B cell (primary cell): ENCODE data around the gene CAMTA1. TPM values are rescaled to one million over a fixed set of nuclear protein-coding genes. Genes with fewer than 3 reads are reported as not detected.

Experiments used
- ATAC-seq: fragments of 200-7000 bp; cut with Tn5 transposase; one replicate; pipeline ENCODE4 v1.10.0; 2021; ENCODE audit warnings: low read depth, mild to moderate bottlenecking, moderate number of reproducible peaks, moderate library complexity
- CTCF ChIA-PET: fragments of 350-600 bp; sonication (Branson Sonifier 250); formaldehyde crosslinking; loops from one replicate; lab custom pipeline; 2021; ENCODE audit warnings: antibody characterized with exemption, inconsistent platforms; lab: Charles Lee
- POLR2A ChIA-PET: fragments of 350-600 bp; sonication (Branson Sonifier 250); formaldehyde crosslinking; loops from one replicate; lab custom pipeline; 2021; ENCODE audit warnings: antibody characterized with exemption; lab: Charles Lee
- DNase-seq: peaks from one replicate; pipeline ENCODE4 v3.0.0; 2013
- H2AFZ ChIP-seq: 2 replicates; pipeline ENCODE4 v1.6.1; 2012; ENCODE audit warnings: mild to moderate bottlenecking, low read depth, low read length; ENCODE audit not compliant: insufficient read depth, poor library complexity, severe bottlenecking
- H3K27ac ChIP-seq, 2 donors: 1 replicate in 1 of 2; 2 replicates in 1 of 2; pipeline ENCODE4 v1.5.1; 2012 to 2013; ENCODE audit warnings: low read length in 2 of 2, mild to moderate bottlenecking in 2 of 2, moderate library complexity in 1 of 2
- H3K27me3 ChIP-seq, 4 experiments: fragments of 200-600 bp in 1 of 4; sonication (generic) in 1 of 4; replicated peaks in 1 of 4; 1 replicate in 2 of 4; 2 replicates in 2 of 4; pipeline versions ENCODE4 v1.6.1 to v1.7.0; 2013 to 2016; ENCODE audit warnings: low read length in 3 of 4, mild to moderate bottlenecking in 2 of 4, mixed read lengths in 1 of 4, moderate library complexity in 1 of 4; ENCODE audit not compliant: insufficient read depth in 4 of 4, control insufficient read depth in 3 of 4; ENCODE audit errors: control extremely low read depth in 1 of 4
- H3K36me3 ChIP-seq, 2 experiments: replicated peaks in 1 of 2; 1 replicate in 1 of 2; 2 replicates in 1 of 2; pipeline versions ENCODE4 v1.6.1 to v1.7.1; 2013; ENCODE audit warnings: low read length in 1 of 2; ENCODE audit not compliant: insufficient read depth in 2 of 2, control insufficient read depth in 1 of 2; ENCODE audit errors: control extremely low read depth in 1 of 2, extremely low read depth in 1 of 2
- H3K4me1 ChIP-seq, 2 donors: fragments of 200-600 bp in 1 of 2; sonication (generic) in 1 of 2; 1 replicate in 1 of 2; 2 replicates in 1 of 2; pipeline versions ENCODE4 v1.5.1 to v1.6.1; 2013 to 2017; ENCODE audit warnings: low read length in 2 of 2; ENCODE audit not compliant: control insufficient read depth in 2 of 2, insufficient read depth in 2 of 2
- H3K4me2 ChIP-seq: replicated peaks from 2 replicates; pipeline ENCODE3; 2012; ENCODE audit warnings: mild to moderate bottlenecking, low read depth, low read length; ENCODE audit not compliant: poor library complexity, severe bottlenecking
- H3K4me3 ChIP-seq, 5 experiments: fragments of 200-600 bp in 1 of 5; sonication (generic) in 1 of 5; 1 replicate in 3 of 5; 2 replicates in 2 of 5; pipeline versions ENCODE4 v1.5.1 to v1.7.0; 2011 to 2016; ENCODE audit warnings: low read length in 4 of 5, mild to moderate bottlenecking in 4 of 5, low read depth in 2 of 5, control low read depth in 1 of 5, moderate library complexity in 1 of 5; ENCODE audit not compliant: insufficient read depth in 1 of 5; ENCODE audit errors: control extremely low read depth in 1 of 5, extremely low read depth in 1 of 5
- H3K79me2 ChIP-seq: fragments of 200-600 bp; sonication (generic); one replicate; pipeline ENCODE4 v1.6.0; 2016; ENCODE audit warnings: low read length; ENCODE audit not compliant: control insufficient read depth, insufficient read depth
- H3K9ac ChIP-seq: fragments of 200-600 bp; sonication (generic); 2 replicates; pipeline ENCODE4 v1.6.1; 2017; ENCODE audit warnings: mild to moderate bottlenecking, low read length, moderate library complexity
- H3K9me3 ChIP-seq, 3 donors: one replicate each; pipeline versions ENCODE4 v1.6.1 to v1.7.1; 2013; ENCODE audit warnings: low read length in 2 of 3; ENCODE audit not compliant: control insufficient read depth in 2 of 3, insufficient read depth in 1 of 3; ENCODE audit errors: control extremely low read depth in 1 of 3
- H4K20me1 ChIP-seq: 2 replicates; pipeline ENCODE4 v1.6.0; 2012; ENCODE audit warnings: mild to moderate bottlenecking, low read length; ENCODE audit not compliant: insufficient read depth, control insufficient read depth, poor library complexity, severe bottlenecking
- H3K27ac Mint-ChIP-seq: one replicate; pipeline ENCODE4 v1.8.0; 2021; ENCODE audit warnings: mixed read lengths
- H3K27me3 Mint-ChIP-seq: one replicate; pipeline ENCODE4 v1.8.0; 2021; ENCODE audit warnings: mixed read lengths
- H3K4me1 Mint-ChIP-seq: one replicate; pipeline ENCODE4 v1.8.0; 2021; ENCODE audit warnings: mixed read lengths
- H3K4me3 Mint-ChIP-seq: one replicate; pipeline ENCODE4 v1.8.0; 2021; ENCODE audit warnings: mixed read lengths
- H3K9me3 Mint-ChIP-seq: one replicate; pipeline ENCODE4 v1.8.0; 2022; ENCODE audit warnings: mixed read lengths; ENCODE audit not compliant: insufficient read depth
- EZH2 ChIP-seq: IDR thresholded peaks from 2 replicates; pipeline ENCODE4 v1.6.1; 2012; ENCODE audit warnings: borderline replicate concordance, low read depth, mild to moderate bottlenecking, moderate library complexity, low read length; ENCODE audit not compliant: insufficient read depth, poor library complexity, severe bottlenecking
- WGBS: methylation state at CpG from one replicate; pipeline ENCODE4 v1.1.5; 2013; ENCODE audit warnings: missing lambda C conversion rate; ENCODE audit not compliant: insufficient coverage; 5-methylcytosine and 5-hydroxymethylcytosine counted together
- intact Hi-C: fragments of 100-400 bp; cut with micrococcal nuclease; formaldehyde crosslinking; loops from one replicate; pipeline ENCODE4 v1.10.0; 2022
- polyA plus RNA-seq: library from polyadenylated mRNA; depleted of rRNA; stranded (reverse); fragments of >200 nt; gene quantifications from 2 replicates; pipeline ENCODE4 v1.2.3, GENCODE V29; 2012
- total RNA-seq, 2 donors: library from RNA; stranded (reverse); fragments of 120-200 nt in 1 of 2; gene quantifications; 1 replicate in 1 of 2; 2 replicates in 1 of 2; pipeline versions ENCODE4 v1.2.3 to v1.2.4, GENCODE V29; 2013 to 2022
- TF ChIP-seq, protein P1 (sequence below): fragments of 200-600 bp; IDR thresholded peaks from one replicate; pipeline ENCODE4 v1.8.0; 2022; ENCODE audit warnings: antibody characterized with exemption, mild to moderate bottlenecking

Gene CAMTA1
- total and polyA plus RNA-seq, 2 donors (not counting 1 experiment from before 2014, with no cell fraction given) = 42.2 to 45.7 TPM

DNA sequence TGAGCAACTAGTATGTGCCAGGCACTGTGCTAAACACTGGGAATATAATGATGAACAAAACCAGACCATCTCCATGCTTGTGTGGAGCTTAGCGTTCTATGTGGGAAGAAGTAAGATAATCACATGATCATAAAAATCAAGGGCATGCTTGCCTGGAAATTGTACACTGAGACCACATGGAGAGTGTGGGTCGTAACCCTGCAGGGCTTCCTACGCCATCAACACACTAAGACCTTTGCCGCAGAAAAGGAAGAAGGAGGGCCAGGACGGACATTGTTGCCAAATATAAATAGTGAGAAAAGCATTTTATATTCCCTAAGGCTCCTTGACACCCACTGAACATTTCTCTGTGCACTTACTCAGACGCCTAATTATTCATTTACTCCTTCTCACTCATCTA, 597.7 kb downstream of the CAMTA1 start:
- CTCF ChIA-PET = no interaction called here
- WGBS = 100% methylated on average over 1 of the region's 6 CpGs

DNA sequence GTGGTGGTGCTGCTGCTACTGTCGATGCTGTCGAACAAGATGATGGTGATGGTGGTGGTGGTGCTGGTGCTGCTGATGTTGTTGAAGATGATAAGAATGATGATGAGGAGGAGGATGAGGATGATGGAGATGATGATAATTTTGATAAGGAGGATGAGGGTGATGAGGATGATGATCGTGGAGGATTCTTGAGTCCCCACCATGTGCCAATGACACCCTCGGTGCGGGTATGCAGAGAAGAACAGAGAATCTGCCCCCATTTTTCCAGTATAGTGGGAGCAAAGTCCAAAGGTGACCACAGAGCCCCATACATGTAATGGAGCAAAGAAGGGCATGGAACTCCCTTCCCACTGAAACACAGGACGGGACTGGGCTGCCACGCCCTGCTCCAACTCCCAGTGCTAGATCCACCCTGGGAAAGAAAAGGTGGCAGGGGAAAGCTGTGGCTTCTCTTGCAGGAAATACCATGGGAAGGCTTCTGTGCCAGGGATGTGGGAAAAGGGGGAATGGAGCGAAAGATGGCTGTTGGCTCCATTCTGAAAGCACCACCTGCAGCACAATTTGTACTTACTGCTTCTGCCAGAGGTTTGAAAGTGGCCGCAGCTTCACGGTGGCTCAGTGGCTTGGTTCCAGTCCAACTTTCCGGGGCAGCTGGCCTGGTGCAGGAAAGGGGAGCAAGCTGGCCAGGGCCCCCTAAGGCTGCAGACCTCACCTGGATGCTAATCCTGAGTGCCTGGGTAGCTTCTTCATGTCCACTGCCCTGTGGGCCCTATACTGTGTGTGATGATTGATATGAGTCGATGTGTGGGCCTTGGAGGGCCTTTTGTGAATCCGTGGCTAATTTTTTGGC, 598.6 kb downstream of the CAMTA1 start:
- ATAC-seq = no peak
- Histone ChIP-seq H4K20me1 (no peaks in the 10 kb centered on the region), H3K36me3 (no peaks in the 10 kb centered on the region), H3K27ac (no peak overlapping the region), H3K4me2 (no peak overlapping the region), H3K9ac (no peak overlapping the region), H3K4me1 (no peaks in the 10 kb centered on the region), H3K9me3 (no peaks in the 10 kb centered on the region), H3K79me2 (no peaks in the 10 kb centered on the region), H3K4me3 (no peak overlapping the region), H3K27me3 (peaks cover 0 to 4% (median 0%) of the 10 kb centered on the region in 4 experiments), H2AFZ (no peak overlapping the region)
- TF ChIP-seq EZH2 = no peak
- TF ChIP-seq, protein P1, sequence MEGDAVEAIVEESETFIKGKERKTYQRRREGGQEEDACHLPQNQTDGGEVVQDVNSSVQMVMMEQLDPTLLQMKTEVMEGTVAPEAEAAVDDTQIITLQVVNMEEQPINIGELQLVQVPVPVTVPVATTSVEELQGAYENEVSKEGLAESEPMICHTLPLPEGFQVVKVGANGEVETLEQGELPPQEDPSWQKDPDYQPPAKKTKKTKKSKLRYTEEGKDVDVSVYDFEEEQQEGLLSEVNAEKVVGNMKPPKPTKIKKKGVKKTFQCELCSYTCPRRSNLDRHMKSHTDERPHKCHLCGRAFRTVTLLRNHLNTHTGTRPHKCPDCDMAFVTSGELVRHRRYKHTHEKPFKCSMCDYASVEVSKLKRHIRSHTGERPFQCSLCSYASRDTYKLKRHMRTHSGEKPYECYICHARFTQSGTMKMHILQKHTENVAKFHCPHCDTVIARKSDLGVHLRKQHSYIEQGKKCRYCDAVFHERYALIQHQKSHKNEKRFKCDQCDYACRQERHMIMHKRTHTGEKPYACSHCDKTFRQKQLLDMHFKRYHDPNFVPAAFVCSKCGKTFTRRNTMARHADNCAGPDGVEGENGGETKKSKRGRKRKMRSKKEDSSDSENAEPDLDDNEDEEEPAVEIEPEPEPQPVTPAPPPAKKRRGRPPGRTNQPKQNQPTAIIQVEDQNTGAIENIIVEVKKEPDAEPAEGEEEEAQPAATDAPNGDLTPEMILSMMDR = no peak
- H3K4me3 Mint-ChIP-seq = no peak overlapping the region
- H3K4me1 Mint-ChIP-seq = no peaks in the 10 kb centered on the region
- no peak for DNase-seq
- H3K9me3 Mint-ChIP-seq = peaks cover 3% of the 10 kb centered on the region
- intact Hi-C loops = no loop called here
- CTCF ChIA-PET = no interaction called here
- WGBS = 91% methylated on average over 7 of the region's 13 CpGs
- H3K27ac Mint-ChIP-seq = no peak overlapping the region
- H3K27me3 Mint-ChIP-seq = peaks cover 5% of the 10 kb centered on the region
- POLR2A ChIA-PET = no interaction called here

More for the DNA sequence above, 597.7 kb downstream of the CAMTA1 start:
- no peak for DNase-seq
- H3K27ac Mint-ChIP-seq = no peak overlapping the region
- Histone ChIP-seq H3K4me2 (no peak overlapping the region), H3K36me3 (no peaks in the 10 kb centered on the region), H3K4me3 (no peak overlapping the region), H2AFZ (no peak overlapping the region), H4K20me1 (no peaks in the 10 kb centered on the region), H3K9ac (no peak overlapping the region), H3K4me1 (no peaks in the 10 kb centered on the region), H3K79me2 (no peaks in the 10 kb centered on the region), H3K27me3 (peaks cover 0 to 4% (median 0%) of the 10 kb centered on the region in 4 experiments), H3K9me3 (no peaks in the 10 kb centered on the region), H3K27ac (no peak overlapping the region)
- H3K4me3 Mint-ChIP-seq = no peak overlapping the region
- intact Hi-C loops = no loop called here
- peaks cover 9% of the 10 kb centered on the region for H3K27me3 Mint-ChIP-seq
- peaks cover 3% of the 10 kb centered on the region for H3K9me3 Mint-ChIP-seq
- ATAC-seq = no peak
- H3K4me1 Mint-ChIP-seq = no peaks in the 10 kb centered on the region
- POLR2A ChIA-PET = no interaction called here
- TF ChIP-seq EZH2 = no peak
- TF ChIP-seq, protein P1 = no peak
